Activated CD8-positive, alpha-beta memory T cell treated with anti-CD3 and anti-CD28 coated beads, Interleukin-2, amount 50 U/mL, for 24 hours (primary cell): Measurements from ENCODE around the gene TMEM151B.

Experiments used
- DNase-seq: peaks from one replicate; pipeline ENCODE4 v3.0.0-alpha.2; 2020; ENCODE audit errors: extremely low read depth

The TMEM151B gene

GRCh38 chr6:44250718-44251123, 19.5 kb upstream of the TMEM151B start:
- no peak for DNase-seq

- DNase-seq = no peak
Measured at GRCh38 chr6:44251576-44252524, 18.4 kb upstream of the TMEM151B start.

GRCh38 chr6:44253307-44254101, 16.7 kb upstream of the TMEM151B start:
- DNase-seq = no peak

GRCh38 chr6:44254191-44255104, 15.8 kb upstream of the TMEM151B start:
- DNase-seq = no peak

GRCh38 chr6:44255105-44255808, 15.0 kb upstream of the TMEM151B start:
- DNase-seq = no peak

GRCh38 chr6:44255871-44256774, 14.1 kb upstream of the TMEM151B start:
- DNase-seq = no peak

- DNase-seq = no peak
Measured at GRCh38 chr6:44256775-44257024, 13.6 kb upstream of the TMEM151B start.

- no peak for DNase-seq
Measured at GRCh38 chr6:44257025-44257752, 13.1 kb upstream of the TMEM151B start, which contains the start of gene SLC35B2. TSS of gene SLC35B2 (minus strand) at chr6:44257528. CDS start at chr6:44257410, 118 bp downstream.

- DNase-seq = no peak
Measured at GRCh38 chr6:44257753-44258324, 12.4 kb upstream of the TMEM151B start.

GRCh38 chr6:44258325-44258863, 11.9 kb upstream of the TMEM151B start:
- DNase-seq = no peak

- no peak for DNase-seq
Measured at GRCh38 chr6:44258921-44259320, 11.3 kb upstream of the TMEM151B start.

GRCh38 chr6:44260011-44260410, 10.2 kb upstream of the TMEM151B start:
- DNase-seq = no peak

- no peak for DNase-seq
Measured at GRCh38 chr6:44260451-44261297, 9.6 kb upstream of the TMEM151B start.

GRCh38 chr6:44261581-44261980, 8.7 kb upstream of the TMEM151B start:
- no peak for DNase-seq

- DNase-seq = no peak
Measured at GRCh38 chr6:44262467-44263353, 7.5 kb upstream of the TMEM151B start.

- no peak for DNase-seq
Measured at GRCh38 chr6:44263354-44264100, 6.7 kb upstream of the TMEM151B start.
